DOHH2 (cell line): ENCODE measurements around the gene IL36RN.

Experiments used
- CTCF ChIP-seq: fragments of 200-600 bp; sonication (generic); IDR thresholded peaks from one replicate; pipeline ENCODE4 v1.5.1; 2014; ENCODE audit warnings: antibody characterized with exemption, mild to moderate bottlenecking, low read depth, low read length; ENCODE audit not compliant: poor library complexity, severe bottlenecking
- EZH2phosphoT487 ChIP-seq: fragments of 200-600 bp; sonication (generic); IDR thresholded peaks from 2 replicates; pipeline ENCODE4 v1.6.1; 2017; ENCODE audit warnings: borderline replicate concordance, mild to moderate bottlenecking, antibody characterized with exemption, low read length, moderate library complexity, mixed read lengths

- TF ChIP-seq EZH2phosphoT487: no peak
- TF ChIP-seq CTCF: no peak
These were observed 43.3 kb upstream of the IL36RN start for GRCh38 chr2:113015655-113016054.
